Measurements from ENCODE around the gene FOXI2. TPM values are rescaled to one million over a fixed set of nuclear protein-coding genes. Genes with fewer than 3 reads are reported as not detected.

The FOXI2 gene
- total RNA-seq: not detected
- long read RNA-seq: 0 reads

- no peak for DNase-seq
- intact Hi-C loops (cut with DNase I): no loop called here
- ATAC-seq (ENCODE audit: poor library complexity): no peak
Observed at GRCh38 chr10:127736915-127737562, at the start of gene FOXI2. TSS of gene FOXI2 (plus strand) at chr10:127737185. CDS start at chr10:127737274, 89 bp downstream.

DNA sequence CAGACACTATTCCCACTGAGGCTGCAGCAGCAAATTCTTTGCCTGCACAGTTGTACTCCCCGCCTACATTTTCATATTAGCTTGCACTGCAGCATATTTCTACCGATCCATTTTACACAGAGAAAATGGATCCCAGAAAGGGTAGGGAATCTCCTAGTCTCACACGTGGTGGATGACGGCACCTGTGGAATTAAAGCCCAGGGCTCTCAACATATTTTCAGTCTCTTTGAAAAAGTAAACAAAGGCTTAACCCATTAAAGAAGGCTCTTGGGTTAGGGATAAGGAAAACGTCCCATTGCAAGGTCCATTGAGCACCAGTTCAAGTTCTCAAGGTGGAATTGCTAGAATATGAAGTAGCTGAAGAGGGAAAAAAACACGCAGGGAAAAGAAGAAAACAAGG lies 49.4 kb upstream of the FOXI2 start:
- no peak for ATAC-seq (ENCODE audit: poor library complexity)
- DNase-seq: no peak
- intact Hi-C loops (cut with DNase I): no loop called here

GRCh38 chr10:127690176-127690835 lies 46.7 kb upstream of the FOXI2 start:
- no peak for ATAC-seq (ENCODE audit: poor library complexity)
- intact Hi-C loops (cut with DNase I): no loop called here
- DNase-seq: no peak

- DNase-seq: no peak
- intact Hi-C loops (cut with DNase I): no loop called here
- no peak for ATAC-seq (ENCODE audit: poor library complexity)
Observed at GRCh38 chr10:127694580-127695193, 42.3 kb upstream of the FOXI2 start.

- no peak for ATAC-seq (ENCODE audit: poor library complexity)
Observed at GRCh38 chr10:127695431-127695830, 41.6 kb upstream of the FOXI2 start.

GRCh38 chr10:127698886-127699285 lies 38.1 kb upstream of the FOXI2 start:
- intact Hi-C loops (cut with DNase I): no loop called here
- DNase-seq (no peak), ATAC-seq (ENCODE audit: poor library complexity) (no peak)

More at GRCh38 chr10:127695431-127695830, 41.6 kb upstream of the FOXI2 start:
- no peak for DNase-seq
- intact Hi-C loops (cut with DNase I): no loop called here

DNA sequence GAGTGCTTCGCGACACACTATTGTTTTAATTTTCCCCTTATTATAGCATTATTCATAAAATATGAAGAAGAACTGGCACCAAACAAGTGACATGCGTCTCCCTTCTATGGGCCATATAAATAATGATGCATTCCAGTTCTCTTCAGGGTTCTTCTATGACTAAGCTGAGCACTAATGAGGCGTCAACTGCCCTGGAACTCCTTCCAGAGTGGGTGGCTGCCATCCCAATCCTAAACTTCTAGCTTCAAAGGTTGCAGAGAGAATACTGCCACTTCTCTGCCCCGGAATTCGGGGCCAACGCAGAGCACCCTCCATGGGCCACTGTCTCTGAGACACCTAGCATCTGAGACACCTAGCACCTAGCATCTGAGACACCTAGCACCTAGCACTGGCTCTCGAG lies 37.7 kb upstream of the FOXI2 start:
- intact Hi-C loops (cut with DNase I): no loop called here
- DNase-seq: no peak
- no peak for ATAC-seq (ENCODE audit: poor library complexity)

GRCh38 chr10:127702271-127702670 lies 34.7 kb upstream of the FOXI2 start:
- intact Hi-C loops (cut with DNase I): no loop called here
- ATAC-seq (ENCODE audit: poor library complexity) (no peak), DNase-seq (no peak)

DNA sequence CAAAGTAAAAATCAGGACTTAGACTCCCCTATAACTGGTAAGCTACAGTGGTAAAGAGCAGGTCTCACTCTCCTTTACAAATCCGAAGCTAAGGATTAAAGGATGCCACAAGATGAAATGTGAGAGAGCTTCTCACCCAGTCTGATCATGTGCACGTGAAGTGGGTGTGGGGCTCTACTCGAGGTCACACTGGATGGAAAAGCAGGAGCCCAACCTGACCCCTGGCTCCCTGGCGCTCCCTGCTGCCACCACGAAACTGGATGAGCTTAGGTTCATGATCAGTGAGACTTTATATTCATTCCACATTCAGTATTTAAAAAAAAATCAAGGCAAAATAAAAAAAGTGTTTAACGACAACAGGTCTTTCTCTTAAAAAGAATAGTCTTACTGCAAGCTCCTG lies 21.7 kb upstream of the FOXI2 start:
- intact Hi-C loops (cut with DNase I): loop anchor here (2.0 kb wide), 1 partner anchor 140 kb away; no protein-coding TSS in a partner anchor
- no peak for ATAC-seq (ENCODE audit: poor library complexity)

DNA sequence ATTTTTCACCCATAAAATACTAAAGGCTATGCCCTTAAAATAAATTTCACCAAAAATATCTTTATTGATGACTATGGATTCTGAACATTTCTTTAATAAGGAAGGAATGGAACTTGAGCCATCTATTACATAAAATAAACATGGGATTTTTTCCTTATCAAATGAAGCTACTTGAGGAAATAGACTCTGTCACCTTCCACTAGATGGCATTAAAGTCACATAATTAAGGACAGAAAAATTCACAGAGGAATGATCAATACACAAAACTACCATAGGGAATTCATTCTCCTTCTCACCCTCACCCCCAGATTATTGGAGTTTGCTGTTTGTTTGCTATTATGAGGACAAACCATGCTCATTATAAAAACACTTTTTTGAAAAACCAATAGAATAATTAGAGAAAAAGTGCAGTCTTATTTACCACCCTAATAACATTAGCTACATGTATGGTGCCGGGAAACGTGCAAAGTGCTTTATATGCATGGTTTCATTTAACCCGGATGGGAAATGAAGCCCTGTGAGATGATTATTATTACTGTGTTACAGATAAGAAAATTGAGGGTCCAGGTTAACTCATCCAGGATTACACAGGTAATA lies 21.1 kb upstream of the FOXI2 start:
- DNase-seq (no peak), ATAC-seq (ENCODE audit: poor library complexity) (no peak)
- intact Hi-C loops (cut with DNase I): loop anchor here (2.0 kb wide), 1 partner anchor 139 kb away; no protein-coding TSS in a partner anchor

More for the DNA sequence above, 21.7 kb upstream of the FOXI2 start:
- no peak for DNase-seq

GRCh38 chr10:127720142-127720541 lies 16.8 kb upstream of the FOXI2 start:
- ATAC-seq (ENCODE audit: poor library complexity): no peak
- no peak for DNase-seq
- intact Hi-C loops (cut with DNase I): no loop called here

DNA sequence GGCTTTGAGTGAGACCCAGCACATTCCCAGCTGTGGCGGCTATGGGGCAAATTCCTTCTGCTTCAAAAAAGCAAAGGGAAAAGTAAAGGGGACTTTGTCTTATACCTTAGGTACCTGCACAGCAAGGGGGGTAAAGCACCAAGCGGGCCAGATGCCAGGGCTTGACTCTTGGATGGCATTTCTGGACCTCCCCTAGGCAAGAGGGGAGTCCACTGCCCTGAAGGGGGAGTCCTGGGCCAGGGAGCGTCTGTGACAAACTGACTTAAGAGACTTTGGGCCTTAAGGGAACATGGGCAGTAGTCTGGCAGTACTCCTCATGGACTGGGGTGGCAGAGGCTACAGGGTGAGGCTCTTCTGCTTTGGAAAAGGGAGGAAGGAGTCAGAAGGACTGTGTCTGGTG lies 16.1 kb upstream of the FOXI2 start:
- intact Hi-C loops (cut with DNase I): no loop called here
- DNase-seq (no peak), ATAC-seq (ENCODE audit: poor library complexity) (no peak)

GRCh38 chr10:127734753-127735152 lies 2.2 kb upstream of the FOXI2 start:
- no peak for DNase-seq
- no peak for ATAC-seq (ENCODE audit: poor library complexity)
- intact Hi-C loops (cut with DNase I): no loop called here

GRCh38 chr10:127735156-127735555 lies 1.8 kb upstream of the FOXI2 start:
- ATAC-seq (ENCODE audit: poor library complexity): no peak
- intact Hi-C loops (cut with DNase I): no loop called here

GRCh38 chr10:127735723-127736221 lies 1.2 kb upstream of the FOXI2 start:
- intact Hi-C loops (cut with DNase I): no loop called here
- no peak for DNase-seq
- ATAC-seq (ENCODE audit: poor library complexity): no peak

More at GRCh38 chr10:127735156-127735555, 1.8 kb upstream of the FOXI2 start:
- no peak for DNase-seq

GRCh38 chr10:127736222-127736914 lies 617 bp upstream of the FOXI2 start:
- no peak for ATAC-seq (ENCODE audit: poor library complexity)
- DNase-seq: no peak
- intact Hi-C loops (cut with DNase I): no loop called here

GRCh38 chr10:127737563-127738511 lies 852 bp downstream of the FOXI2 start:
- intact Hi-C loops (cut with DNase I): no loop called here
- no peak for ATAC-seq (ENCODE audit: poor library complexity)
- DNase-seq: no peak

Data from Right ventricle myocardium superior (tissue), 1 donor.